HepG2 (cell line): ENCODE results near the gene DENND10. TPM values are rescaled to one million over a fixed set of nuclear protein-coding genes. Genes with fewer than 3 reads are reported as not detected.

Experiments used
- ADNP ChIP-seq: sonication (generic); formaldehyde crosslinking; IDR thresholded peaks from 2 replicates; pipeline ENCODE4 v1.4.0; 2020; ENCODE audit warnings: missing genetic modification reagents
- CEBPZ ChIP-seq: IDR thresholded peaks from 2 replicates; pipeline ENCODE4 v1.6.1; 2012; ENCODE audit warnings: low read length, improper control_type of control experiment
- CTCF ChIP-seq: sonication (generic); formaldehyde crosslinking; IDR thresholded peaks from 2 replicates; pipeline ENCODE4 v1.5.0; 2020; ENCODE audit warnings: mild to moderate bottlenecking, missing genetic modification reagents, moderate library complexity
- ELF3 ChIP-seq: IDR thresholded peaks from 2 replicates; pipeline ENCODE4 v1.6.1; 2016; ENCODE audit warnings: missing genetic modification reagents, missing compliant biosample characterization
- FOXA1 ChIP-seq, 2 experiments: fragments of 450-650 bp in 1 of 2; sonication (generic) in 1 of 2; formaldehyde crosslinking in 1 of 2; IDR thresholded peaks; 2 replicates each; pipeline versions ENCODE4 v1.4.0 to v1.6.1; 2016 to 2020; ENCODE audit warnings: missing genetic modification reagents in 1 of 2
- GZF1 ChIP-seq: sonication (generic); formaldehyde crosslinking; IDR thresholded peaks from 2 replicates; pipeline ENCODE4 v1.5.1; 2020; ENCODE audit warnings: mild to moderate bottlenecking, missing genetic modification reagents
- HOXA9 ChIP-seq: sonication (generic); formaldehyde crosslinking; IDR thresholded peaks from 2 replicates; pipeline ENCODE4 v1.8.1; 2022; ENCODE audit warnings: missing genetic modification reagents, mild to moderate bottlenecking, moderate library complexity, borderline replicate concordance
- KDM6A ChIP-seq: IDR thresholded peaks from 2 replicates; pipeline ENCODE4 v1.6.1; 2016; ENCODE audit warnings: low read depth
- KLF13 ChIP-seq: sonication (generic); formaldehyde crosslinking; IDR thresholded peaks from 2 replicates; pipeline ENCODE4 v1.4.0; 2020; ENCODE audit warnings: mild to moderate bottlenecking, missing genetic modification reagents
- MYPOP ChIP-seq: sonication (generic); formaldehyde crosslinking; IDR thresholded peaks from 2 replicates; pipeline ENCODE4 v1.8.1; 2023; ENCODE audit warnings: mild to moderate bottlenecking, moderate library complexity, missing genetic modification reagents
- NRL ChIP-seq: sonication (generic); formaldehyde crosslinking; IDR thresholded peaks from 2 replicates; pipeline ENCODE4 v1.5.0; 2020; ENCODE audit warnings: missing genetic modification reagents, mild to moderate bottlenecking, moderate library complexity, borderline replicate concordance
- PATZ1 ChIP-seq: sonication (generic); formaldehyde crosslinking; IDR thresholded peaks from 2 replicates; pipeline ENCODE4 v1.4.0; 2020; ENCODE audit warnings: missing genetic modification reagents
- PRMT3 ChIP-seq: sonication (generic); formaldehyde crosslinking; IDR thresholded peaks from 2 replicates; pipeline ENCODE4 v1.8.1; 2022; ENCODE audit warnings: low read depth, mild to moderate bottlenecking, moderate library complexity, missing genetic modification reagents, borderline replicate concordance
- SPEN ChIP-seq: sonication (generic); formaldehyde crosslinking; IDR thresholded peaks from 2 replicates; pipeline ENCODE4 v1.5.1; 2020; ENCODE audit warnings: low read depth, mild to moderate bottlenecking, missing genetic modification reagents
- TCF12 ChIP-seq, 2 experiments: fragments of 450-650 bp in 1 of 2; sonication (generic) in 1 of 2; formaldehyde crosslinking in 1 of 2; IDR thresholded peaks; 2 replicates each; pipeline versions ENCODE4 v1.6.1 to v1.8.0; 2017 to 2022; ENCODE audit warnings: antibody characterized with exemption in 1 of 2, mild to moderate bottlenecking in 1 of 2, missing genetic modification reagents in 1 of 2, moderate library complexity in 1 of 2
- ZEB1 ChIP-seq: IDR thresholded peaks from 2 replicates; pipeline ENCODE4 v1.6.1; 2012; ENCODE audit warnings: mild to moderate bottlenecking, low read depth, inconsistent platforms; ENCODE audit not compliant: insufficient replicate concordance
- ZNF264 ChIP-seq: sonication (generic); formaldehyde crosslinking; IDR thresholded peaks from 2 replicates; pipeline ENCODE4 v1.4.0; 2020; ENCODE audit warnings: missing genetic modification reagents
- ZNF329 ChIP-seq: sonication (generic); formaldehyde crosslinking; IDR thresholded peaks from 2 replicates; pipeline ENCODE4 v1.9.0; 2021; ENCODE audit warnings: low read depth, mild to moderate bottlenecking, missing genetic modification reagents
- ZNF331 ChIP-seq: sonication (generic); formaldehyde crosslinking; IDR thresholded peaks from 2 replicates; pipeline ENCODE4 v1.4.0; 2020; ENCODE audit warnings: missing genetic modification reagents
- ZNF383 ChIP-seq: sonication (generic); formaldehyde crosslinking; IDR thresholded peaks from 2 replicates; pipeline ENCODE4 v1.4.0; 2020; ENCODE audit warnings: missing genetic modification reagents, mild to moderate bottlenecking, borderline replicate concordance
- ZNF460 ChIP-seq: sonication (generic); formaldehyde crosslinking; IDR thresholded peaks from 2 replicates; pipeline ENCODE4 v1.5.1; 2020; ENCODE audit warnings: missing genetic modification reagents, mild to moderate bottlenecking, borderline replicate concordance
- ZNF556 ChIP-seq: sonication (generic); formaldehyde crosslinking; IDR thresholded peaks from 2 replicates; pipeline ENCODE4 v1.4.0; 2020; ENCODE audit warnings: mild to moderate bottlenecking, missing genetic modification reagents, borderline replicate concordance
- polyA plus RNA-seq, 8 experiments: library from polyadenylated mRNA; depleted of rRNA in 3 of 8; stranded (reverse) in 7 of 8; unstranded in 1 of 8; fragments of >200 nt; fragmentation: Illumina TruSeq in 4 of 8; extraction: Trizol in 4 of 8; gene quantifications; 2 replicates each; pipeline versions ENCODE4 v1.2.1 to v1.2.3, GENCODE V29; 2011 to 2016; ENCODE audit warnings: low read depth in 4 of 8, missing spikeins in 1 of 8, mixed read lengths in 1 of 8; ENCODE audit not compliant: insufficient read depth in 1 of 8
- total RNA-seq, 5 experiments: library from RNA; depleted of rRNA; stranded (reverse); fragments of >200 nt; fragmentation: Illumina TruSeq; extraction: Trizol; gene quantifications; 2 replicates each; pipeline ENCODE4 v1.2.3, GENCODE V29; 2016; ENCODE audit warnings: low read depth in 1 of 5

DENND10 gene
- total and polyA plus RNA-seq, 2 of the 13 experiments (the other 11 are each of a cell fraction or from before 2014, with no cell fraction given): 43.7 to 78.8 TPM

- no peak for TF ChIP-seq ZNF556 (CRISPR knock-in tag)
- no peak for TF ChIP-seq GZF1 (CRISPR knock-in tag)
- TF ChIP-seq HOXA9 (CRISPR knock-in tag): no peak
- no peak for TF ChIP-seq FOXA1 (IDR thresholded peaks at IDR 0.05)
- peak; percentile 69 for TF ChIP-seq FOXA1 (CRISPR knock-in tag; IDR thresholded peaks at IDR 0.05)
- 0 out of 2 replicates have a peak, but pooled peaks have one; percentile 47 for TF ChIP-seq SPEN (CRISPR knock-in tag)
- TF ChIP-seq ZNF460 (CRISPR knock-in tag): peak; percentile 18; the same call in 1 of the 2 replicates
- peak; percentile 60 for TF ChIP-seq PATZ1 (CRISPR knock-in tag)
- TF ChIP-seq CTCF (CRISPR knock-in tag): no peak
- no peak for TF ChIP-seq CEBPZ
- peak; percentile 67 for TF ChIP-seq ZEB1
- TF ChIP-seq KDM6A (CRISPR knock-in tag): peak; percentile 68; the same call in 1 of the 2 replicates
- TF ChIP-seq KLF13: no peak
- TF ChIP-seq ZNF383 (CRISPR knock-in tag): no peak
- peak; percentile 79; the same call in 1 of the 2 replicates for TF ChIP-seq ZNF264
- peak; percentile 69; the same call in 1 of the 2 replicates for TF ChIP-seq ELF3 (CRISPR knock-in tag)
- 0 out of 2 replicates have a peak, but pooled peaks have one; percentile 57 for TF ChIP-seq PRMT3 (CRISPR knock-in tag)
- TF ChIP-seq MYPOP (CRISPR knock-in tag): peak; percentile 74
- TF ChIP-seq ZNF329 (CRISPR knock-in tag): no peak
- no peak for TF ChIP-seq ADNP (CRISPR knock-in tag)
- TF ChIP-seq ZNF331 (CRISPR knock-in tag): peak; percentile 77; the same call in 1 of the 2 replicates
- TF ChIP-seq NRL (CRISPR knock-in tag): no peak
- TF ChIP-seq TCF12 (IDR thresholded peaks at IDR 0.05): no peak
- peak; percentile 51; the same call in 1 of the 2 replicates for TF ChIP-seq TCF12 (CRISPR knock-in tag; IDR thresholded peaks at IDR 0.05)
Observed at GRCh38 chr10:119120413-119120867, 16.5 kb downstream of the DENND10 start (continued).
